Retinal pigment epithelial cell (primary cell): Measurements from ENCODE around the gene PTPRD.

Experiments used
- DNase-seq: peaks from one replicate; pipeline ENCODE4 v3.0.0-alpha.2; 2010; ENCODE audit warnings: low read depth
- H3K4me3 ChIP-seq: 2 replicates; pipeline ENCODE4 v1.5.1; 2011; ENCODE audit warnings: mild to moderate bottlenecking, low read length, control low read depth, moderate library complexity
- TF ChIP-seq, protein P1 (sequence below): conservative IDR thresholded peaks from 2 replicates; pipeline ENCODE4 v1.5.1; 2011; ENCODE audit warnings: low read depth, low read length, control low read depth, inconsistent platforms

PTPRD gene

DNA sequence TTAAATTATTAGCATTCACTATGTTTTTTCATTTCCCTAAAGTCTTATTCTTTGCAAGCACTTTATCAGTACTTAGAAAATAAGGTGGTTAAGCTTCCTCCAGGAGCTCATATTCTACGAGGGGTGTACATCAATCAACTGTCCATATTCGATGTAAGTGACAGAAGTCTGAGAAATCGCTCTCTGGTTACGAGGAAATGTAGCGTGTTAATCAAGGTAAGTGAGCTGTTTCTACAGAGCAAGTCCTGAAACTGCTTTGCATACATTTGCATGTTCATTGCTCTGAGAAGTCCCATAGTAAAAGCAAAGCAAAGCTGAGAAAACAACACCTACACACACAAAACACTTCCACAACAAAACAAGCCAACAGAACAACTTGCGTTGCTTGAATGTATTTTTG, 1919.3 kb downstream of the PTPRD start:
- H3K4me3 ChIP-seq = no peak overlapping the region
- TF ChIP-seq, protein P1, sequence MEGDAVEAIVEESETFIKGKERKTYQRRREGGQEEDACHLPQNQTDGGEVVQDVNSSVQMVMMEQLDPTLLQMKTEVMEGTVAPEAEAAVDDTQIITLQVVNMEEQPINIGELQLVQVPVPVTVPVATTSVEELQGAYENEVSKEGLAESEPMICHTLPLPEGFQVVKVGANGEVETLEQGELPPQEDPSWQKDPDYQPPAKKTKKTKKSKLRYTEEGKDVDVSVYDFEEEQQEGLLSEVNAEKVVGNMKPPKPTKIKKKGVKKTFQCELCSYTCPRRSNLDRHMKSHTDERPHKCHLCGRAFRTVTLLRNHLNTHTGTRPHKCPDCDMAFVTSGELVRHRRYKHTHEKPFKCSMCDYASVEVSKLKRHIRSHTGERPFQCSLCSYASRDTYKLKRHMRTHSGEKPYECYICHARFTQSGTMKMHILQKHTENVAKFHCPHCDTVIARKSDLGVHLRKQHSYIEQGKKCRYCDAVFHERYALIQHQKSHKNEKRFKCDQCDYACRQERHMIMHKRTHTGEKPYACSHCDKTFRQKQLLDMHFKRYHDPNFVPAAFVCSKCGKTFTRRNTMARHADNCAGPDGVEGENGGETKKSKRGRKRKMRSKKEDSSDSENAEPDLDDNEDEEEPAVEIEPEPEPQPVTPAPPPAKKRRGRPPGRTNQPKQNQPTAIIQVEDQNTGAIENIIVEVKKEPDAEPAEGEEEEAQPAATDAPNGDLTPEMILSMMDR = no peak
- DNase-seq = no peak

DNA sequence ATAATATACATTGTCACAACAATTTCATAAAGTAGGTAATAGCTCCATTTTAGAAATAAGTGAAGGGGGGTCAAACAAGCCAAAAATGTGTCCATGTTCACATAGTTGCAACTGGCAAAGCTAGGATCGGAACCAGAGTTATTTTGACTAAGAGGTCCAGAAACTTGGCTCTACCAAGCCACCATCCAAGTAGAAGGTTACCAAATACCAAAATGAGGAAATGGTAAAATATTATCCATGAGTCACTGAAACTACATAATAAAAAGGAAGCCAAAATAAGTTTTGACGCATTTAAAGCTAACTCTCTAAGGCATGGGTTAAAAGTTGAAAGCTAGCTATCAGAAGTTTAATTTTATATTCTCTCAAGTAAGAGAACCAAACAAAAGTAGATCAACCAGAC, 1926.3 kb downstream of the PTPRD start:
- TF ChIP-seq, protein P1 = no peak
- DNase-seq = no peak
- H3K4me3 ChIP-seq = no peak overlapping the region

DNA sequence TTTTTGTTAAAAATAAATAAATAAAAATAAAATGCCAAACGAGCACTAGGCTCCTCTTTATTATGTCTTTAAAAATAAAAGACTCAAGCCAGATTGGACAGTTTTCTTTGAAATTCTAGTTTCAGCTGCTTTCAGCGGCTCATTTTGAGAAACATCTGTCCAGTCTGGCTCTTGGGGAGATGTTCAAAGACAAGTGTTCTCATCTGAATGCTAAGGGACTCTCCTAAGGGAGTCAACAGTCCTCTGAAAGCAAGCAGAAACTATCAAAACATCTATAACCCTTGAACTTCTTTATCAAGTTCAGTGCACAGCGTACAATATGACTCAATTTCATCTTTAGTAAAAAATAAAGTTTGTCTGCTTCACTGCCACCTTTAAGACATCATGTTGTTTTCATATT, 1927.0 kb downstream of the PTPRD start:
- H3K4me3 ChIP-seq = no peak overlapping the region
- TF ChIP-seq, protein P1 = no peak
- no peak for DNase-seq

DNA sequence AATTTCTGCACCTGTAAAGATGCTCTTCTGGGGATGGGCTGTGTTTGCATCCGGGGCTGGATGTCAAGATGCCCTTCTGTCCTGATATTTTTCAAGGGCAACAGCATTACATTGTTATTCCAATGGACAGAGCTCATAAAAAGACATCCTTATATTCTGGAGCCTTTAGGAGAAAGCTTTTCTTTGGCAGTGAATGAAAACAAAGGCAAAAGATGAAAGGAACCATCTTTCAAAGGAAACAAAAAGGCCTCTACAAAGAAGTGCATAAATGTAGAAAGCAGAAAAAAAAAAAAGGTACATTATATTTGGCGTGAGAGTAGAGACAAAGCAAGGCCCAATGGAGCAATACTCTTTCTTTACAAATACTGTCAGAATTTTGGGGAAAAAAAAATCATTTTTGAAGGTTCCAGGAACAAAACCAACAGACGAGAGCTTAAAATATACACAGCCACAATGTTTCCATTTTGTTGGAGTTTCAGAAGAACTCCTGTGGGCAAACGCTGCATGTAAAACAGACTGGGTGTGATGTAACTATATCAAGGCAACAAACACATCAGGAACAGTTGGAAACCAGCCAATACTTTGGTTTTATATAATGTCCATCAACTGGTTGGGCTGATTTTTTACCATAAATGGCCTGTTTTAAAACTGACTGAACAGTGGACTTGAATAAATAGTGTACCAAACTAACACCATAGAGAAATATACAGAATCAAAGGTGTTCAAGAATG, 1927.7 kb downstream of the PTPRD start:
- TF ChIP-seq, protein P1 = no peak
- no peak overlapping the region for H3K4me3 ChIP-seq
- DNase-seq = no peak

DNA sequence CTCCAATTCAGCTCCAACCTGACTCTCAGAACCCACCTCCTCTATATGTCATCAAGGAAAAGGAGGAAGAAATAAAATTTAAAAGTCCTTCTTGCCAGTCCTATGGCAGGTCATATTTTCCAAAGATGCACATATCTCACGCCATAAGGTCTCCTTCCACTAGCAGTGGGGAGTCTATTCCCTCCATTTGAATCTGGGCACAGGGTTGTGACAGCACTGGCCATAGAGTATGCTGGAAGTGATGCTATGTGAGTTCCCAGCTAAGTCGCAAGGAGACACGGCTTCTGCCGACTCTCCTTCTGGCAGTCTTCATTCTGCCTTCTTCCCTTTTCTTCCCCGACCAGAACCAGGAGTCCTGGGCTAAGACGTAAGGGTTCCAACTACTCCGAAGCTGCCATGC, 1929.3 kb downstream of the PTPRD start:
- no peak for DNase-seq
- TF ChIP-seq, protein P1 = no peak
- no peak overlapping the region for H3K4me3 ChIP-seq

DNA sequence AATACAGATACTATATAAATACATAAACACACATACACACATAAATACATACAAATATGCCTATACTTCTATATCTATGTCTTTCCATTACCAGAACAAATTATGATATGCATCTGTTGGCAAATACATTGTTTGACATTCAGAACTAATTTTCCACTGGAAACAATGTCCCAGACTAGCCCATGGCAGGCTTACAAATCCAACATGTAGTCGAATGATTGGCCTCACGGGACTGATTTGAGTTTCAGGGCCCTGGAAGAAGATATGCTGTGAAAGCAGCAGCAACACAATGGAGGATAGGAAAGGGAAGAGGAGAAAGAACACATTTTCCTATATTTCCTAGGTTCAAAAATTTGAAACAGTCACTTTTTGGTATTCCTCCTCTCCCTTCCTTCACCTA, 1932.1 kb downstream of the PTPRD start:
- TF ChIP-seq, protein P1 = no peak
- no peak for DNase-seq
- H3K4me3 ChIP-seq = no peak overlapping the region

DNA sequence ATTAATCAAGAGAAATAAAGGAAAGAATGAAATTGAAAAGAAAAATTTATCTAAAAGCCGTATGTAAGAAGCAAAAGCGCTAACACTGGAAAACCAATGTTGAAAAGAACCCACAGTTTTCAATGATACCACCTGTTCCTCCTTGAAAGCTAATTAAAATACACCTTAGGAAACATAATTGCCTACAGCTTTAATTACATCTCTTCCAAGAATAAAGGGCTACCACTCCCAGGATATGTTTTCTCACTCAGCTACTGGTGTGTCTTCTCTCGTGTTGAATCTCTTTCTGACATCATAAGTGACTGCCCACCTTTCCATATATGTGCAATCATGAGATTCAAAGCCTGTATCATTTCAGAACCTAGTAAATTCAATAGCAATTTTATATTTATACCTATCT, 1932.6 kb downstream of the PTPRD start:
- no peak for DNase-seq
- TF ChIP-seq, protein P1 = no peak
- H3K4me3 ChIP-seq = no peak overlapping the region
